Epithelial cell of esophagus (primary cell): ENCODE measurements around the gene BDKRB2.

Source experiments
- DNase-seq: peaks from one replicate; pipeline ENCODE4 v3.0.0; 2010; ENCODE audit warnings: low read depth
- H3K4me3 ChIP-seq: 2 replicates; pipeline ENCODE4 v1.5.1; 2011; ENCODE audit warnings: mild to moderate bottlenecking, low read length, control low read depth
- CTCF ChIP-seq: IDR thresholded peaks from 2 replicates; pipeline ENCODE4 v1.5.1; 2011; ENCODE audit warnings: low read depth, mild to moderate bottlenecking, low read length, control low read depth, inconsistent platforms; ENCODE audit not compliant: insufficient read depth; ENCODE audit errors: missing control alignments

The BDKRB2 gene

GRCh38 chr14:96267336-96267735 lies 62.7 kb downstream of the BDKRB2 start:
- H3K4me3 ChIP-seq, result no peak overlapping the region
- no peak for TF ChIP-seq CTCF
- DNase-seq, result peak; percentile 96

GRCh38 chr14:96267916-96268315 lies 63.3 kb downstream of the BDKRB2 start:
- no peak overlapping the region for H3K4me3 ChIP-seq
- DNase-seq, result peak; percentile 68
- no peak for TF ChIP-seq CTCF

- no peak for TF ChIP-seq CTCF
- H3K4me3 ChIP-seq, result no peak overlapping the region
- peak; percentile 96 for DNase-seq
Measured at GRCh38 chr14:96268431-96269358, 64.1 kb downstream of the BDKRB2 start.

- TF ChIP-seq CTCF, result no peak
- DNase-seq, result no peak
- no peak overlapping the region for H3K4me3 ChIP-seq
Measured at GRCh38 chr14:96269359-96269710, 64.7 kb downstream of the BDKRB2 start.

- no peak for DNase-seq
- no peak for TF ChIP-seq CTCF
- H3K4me3 ChIP-seq, result no peak overlapping the region
Measured at GRCh38 chr14:96270565-96271420, 66.2 kb downstream of the BDKRB2 start.

- DNase-seq, result peak; percentile 96
Measured at GRCh38 chr14:96271421-96271762, 66.8 kb downstream of the BDKRB2 start.

More at GRCh38 chr14:96271421-96271762, 66.8 kb downstream of the BDKRB2 start:
- H3K4me3 ChIP-seq, result no peak overlapping the region
- no peak for TF ChIP-seq CTCF
